HG03565 (cell line): ENCODE results near the gene DTD1.
"Not testable (repeated sequence)": the region's sequence is repeated elsewhere in the genome, so short reads cannot be mapped to it uniquely, and the experiment has no call there.

Experiments
- ATAC-seq: cut with Tn5 transposase; IDR thresholded peaks from one replicate; pipeline ENCODE4 v1.9.1; 2021; ENCODE audit warnings: mild to moderate bottlenecking, moderate library complexity; ENCODE audit not compliant: unreplicated experiment

Gene DTD1

DNA sequence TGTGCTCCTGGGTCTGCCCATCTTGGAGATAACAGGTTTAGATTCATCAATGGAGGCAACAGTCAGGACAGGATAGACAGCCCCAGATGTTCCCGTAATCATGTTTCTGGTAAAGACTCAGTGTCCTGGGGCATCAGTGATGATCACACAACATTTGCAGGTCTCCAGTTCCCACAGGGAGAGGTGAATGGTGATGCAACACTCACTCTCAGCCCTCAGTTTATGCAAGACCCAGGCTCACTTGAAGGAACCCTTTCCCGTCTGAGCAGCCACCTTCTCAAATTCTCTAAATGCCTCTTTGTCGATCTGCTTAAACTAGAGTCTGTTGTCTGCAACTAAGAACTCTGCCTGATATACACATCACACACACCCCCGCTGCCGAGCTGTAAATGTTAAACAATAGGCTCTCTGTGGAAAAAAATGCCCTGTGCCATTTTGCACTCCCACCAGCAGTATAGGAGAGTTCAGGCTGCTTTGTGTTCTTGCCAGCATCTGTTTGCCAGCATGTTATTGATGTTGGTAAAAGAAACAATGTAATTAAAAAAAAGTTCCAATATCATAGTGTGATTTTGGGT, 195.6 kb downstream of the DTD1 start:
- ATAC-seq, result no peak

DNA sequence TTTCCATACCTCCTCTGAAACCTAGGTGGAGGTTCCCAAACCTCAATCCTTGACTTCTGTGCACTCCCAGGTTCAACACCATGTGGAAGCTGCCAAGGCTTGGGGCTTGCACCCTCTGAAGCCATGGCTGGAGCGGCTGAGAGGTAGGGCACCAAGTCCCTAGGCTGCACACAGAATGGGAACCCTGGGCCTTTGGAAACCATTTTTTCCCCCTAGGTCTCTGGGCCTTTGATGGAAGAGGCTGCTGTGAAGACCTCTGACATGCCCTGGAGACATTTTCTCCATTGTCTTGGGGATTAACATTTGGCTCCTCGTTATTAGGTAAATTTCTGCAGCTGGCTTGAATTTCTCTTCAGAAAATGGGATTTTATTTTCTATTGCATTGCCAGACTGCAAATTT, 199.2 kb downstream of the DTD1 start:
- not testable (repeated sequence) for ATAC-seq

DNA sequence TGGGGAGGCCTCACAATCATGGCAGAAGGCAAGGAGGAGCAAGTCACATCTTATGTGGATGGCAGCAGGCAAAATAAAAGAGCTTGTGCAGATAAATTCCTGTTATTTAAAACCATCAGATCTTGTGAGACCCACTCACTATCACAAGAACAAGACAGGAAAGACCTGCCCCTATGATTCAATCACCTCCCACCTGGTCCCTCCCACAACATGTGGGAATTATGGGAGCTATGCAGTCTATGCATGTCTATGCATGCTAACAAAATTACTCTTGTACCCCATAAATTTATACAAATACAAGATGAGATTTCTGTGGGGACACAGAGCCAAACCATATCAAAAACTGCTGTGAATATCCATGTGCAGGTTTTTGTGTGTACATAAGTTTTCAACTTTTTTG, 200.2 kb downstream of the DTD1 start:
- ATAC-seq, result no peak

DNA sequence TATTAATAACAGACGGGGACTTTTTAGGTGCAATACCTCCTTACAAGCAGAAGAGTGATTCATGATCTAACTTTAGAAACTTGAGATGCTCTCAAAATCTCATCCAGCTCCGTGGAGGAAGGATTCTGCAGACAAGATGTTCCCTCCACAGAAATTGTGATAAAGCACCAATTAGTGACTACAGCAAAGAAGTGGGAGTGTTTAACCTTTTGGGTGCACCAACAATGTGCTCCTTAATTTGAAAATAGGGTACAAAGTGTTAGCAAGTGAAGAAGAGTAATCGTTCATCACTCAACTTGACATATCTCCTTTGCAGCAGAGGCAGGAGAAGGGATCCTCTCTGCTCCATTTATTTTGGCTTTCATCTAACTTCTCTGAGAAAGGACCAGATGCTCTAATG, 202.9 kb downstream of the DTD1 start:
- no peak for ATAC-seq

DNA sequence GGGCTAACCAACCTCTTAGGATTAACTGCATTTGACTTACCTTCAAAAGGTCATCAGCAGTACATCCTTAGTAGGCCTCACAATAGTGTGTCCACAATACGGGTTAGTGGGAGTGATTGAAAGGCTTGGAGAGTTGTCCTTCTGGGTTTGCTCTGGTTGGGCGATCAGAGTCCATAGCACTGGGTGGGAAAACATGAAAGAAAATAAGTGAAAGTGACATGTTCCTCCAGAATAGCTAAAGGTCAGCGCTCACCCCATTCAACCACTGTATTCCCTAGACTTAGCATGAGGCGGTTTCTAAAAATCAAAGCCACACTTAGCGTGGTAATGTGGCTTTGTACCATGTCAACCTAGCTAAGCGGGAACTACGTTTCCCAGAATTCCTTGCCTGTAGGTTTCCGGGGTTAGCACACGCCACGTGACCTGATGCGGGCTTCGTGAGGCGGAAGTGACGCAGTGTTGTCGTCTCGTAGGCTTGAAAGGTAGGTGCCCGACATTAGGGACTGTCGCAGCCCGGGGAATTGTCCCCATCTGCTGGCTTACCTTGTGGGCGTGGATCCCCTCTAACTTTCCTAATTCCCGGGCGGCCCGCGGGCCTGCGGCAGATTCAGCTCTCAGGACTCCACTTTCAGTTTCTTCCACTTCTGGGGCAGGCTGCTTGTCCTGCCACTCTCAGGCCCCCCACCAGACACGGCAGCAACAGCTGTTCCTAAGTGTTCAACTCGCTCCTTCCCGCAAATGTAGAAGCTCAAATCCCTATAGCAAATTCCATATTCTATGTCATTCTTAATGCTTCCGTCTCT, 206.0 kb downstream of the DTD1 start:
- ATAC-seq, result peak; percentile 95

DNA sequence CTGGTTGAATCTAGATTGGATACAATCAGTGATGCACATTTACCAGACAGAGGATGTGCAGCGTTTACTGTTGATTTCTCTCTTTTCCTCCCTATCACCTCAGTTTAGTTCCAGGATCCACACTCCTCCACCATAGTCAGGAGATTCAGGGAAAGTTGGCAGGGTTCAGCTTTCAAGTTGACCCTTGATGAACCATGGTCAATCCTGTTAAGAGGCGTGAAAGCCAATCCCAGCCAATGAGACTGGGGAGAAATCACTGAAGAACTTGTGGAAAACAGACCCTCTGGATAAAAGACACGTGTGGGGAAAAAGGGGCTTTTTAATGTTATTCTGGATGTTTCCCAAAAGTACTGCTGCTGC, 206.6 kb downstream of the DTD1 start:
- ATAC-seq, result no peak

DNA sequence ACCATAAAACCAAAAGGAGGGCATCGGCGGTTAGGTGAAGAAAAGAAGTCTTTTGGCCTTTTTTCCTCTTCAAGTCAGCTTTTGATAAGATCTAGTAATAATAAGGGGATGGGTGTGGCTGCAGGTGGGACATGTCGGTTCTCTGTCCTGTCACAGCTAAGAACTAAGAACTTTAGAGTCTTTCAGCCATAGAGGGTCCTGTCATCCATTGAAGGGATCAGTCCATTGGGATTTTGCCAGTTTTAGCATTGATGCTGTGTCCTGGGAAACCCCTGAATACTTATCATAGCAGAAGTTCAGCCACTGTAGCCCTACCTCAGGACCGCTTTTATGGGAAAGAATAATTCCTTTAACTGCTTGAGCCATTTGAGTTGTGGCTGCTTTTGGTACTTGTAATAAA, 207.5 kb downstream of the DTD1 start:
- ATAC-seq, result no peak

DNA sequence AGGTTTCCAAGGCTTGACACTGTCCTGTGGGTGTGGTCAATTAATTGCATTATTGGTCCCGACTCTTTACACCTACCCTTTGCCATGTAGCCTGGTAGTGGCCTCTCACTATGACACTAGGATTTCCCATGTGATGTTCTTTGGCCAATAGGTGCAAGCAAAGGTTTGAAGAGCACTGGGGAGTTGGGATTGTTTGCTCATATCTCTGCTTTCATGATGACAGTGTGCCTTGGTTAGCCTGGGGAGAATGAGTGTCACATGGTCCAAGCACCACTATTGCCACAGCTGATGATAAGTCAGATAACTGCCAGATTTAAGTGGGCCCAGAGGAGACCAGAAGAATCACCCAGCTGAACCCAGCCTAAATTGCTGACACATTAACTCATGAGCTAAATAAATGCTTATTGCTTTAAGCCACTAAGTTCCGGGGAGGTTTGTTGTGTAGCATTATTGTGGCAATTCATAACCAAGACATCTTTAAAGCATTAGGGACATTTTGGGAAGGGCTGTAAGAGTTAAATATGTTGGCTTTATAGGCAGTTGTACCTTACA, 208.5 kb downstream of the DTD1 start:
- no peak for ATAC-seq

DNA sequence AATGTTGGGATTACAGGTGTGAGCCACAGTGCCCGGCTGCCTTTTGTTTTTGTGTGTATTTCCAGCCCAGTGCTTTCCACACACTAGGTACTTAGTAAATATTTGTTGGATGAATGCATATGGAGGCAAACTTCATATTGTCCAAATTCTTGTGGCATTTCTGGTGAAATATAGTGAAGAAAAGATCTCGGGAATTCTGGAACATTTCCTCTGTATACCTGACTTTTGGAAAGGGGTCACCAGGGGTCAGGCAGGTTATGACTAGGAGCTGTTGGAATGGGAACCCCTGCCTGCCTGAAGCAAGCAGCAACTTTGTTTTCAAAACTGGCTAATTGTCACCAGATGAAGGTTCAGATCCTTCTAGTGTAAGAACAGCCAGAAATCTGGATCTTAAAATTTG, 213.7 kb downstream of the DTD1 start:
- no peak for ATAC-seq

DNA sequence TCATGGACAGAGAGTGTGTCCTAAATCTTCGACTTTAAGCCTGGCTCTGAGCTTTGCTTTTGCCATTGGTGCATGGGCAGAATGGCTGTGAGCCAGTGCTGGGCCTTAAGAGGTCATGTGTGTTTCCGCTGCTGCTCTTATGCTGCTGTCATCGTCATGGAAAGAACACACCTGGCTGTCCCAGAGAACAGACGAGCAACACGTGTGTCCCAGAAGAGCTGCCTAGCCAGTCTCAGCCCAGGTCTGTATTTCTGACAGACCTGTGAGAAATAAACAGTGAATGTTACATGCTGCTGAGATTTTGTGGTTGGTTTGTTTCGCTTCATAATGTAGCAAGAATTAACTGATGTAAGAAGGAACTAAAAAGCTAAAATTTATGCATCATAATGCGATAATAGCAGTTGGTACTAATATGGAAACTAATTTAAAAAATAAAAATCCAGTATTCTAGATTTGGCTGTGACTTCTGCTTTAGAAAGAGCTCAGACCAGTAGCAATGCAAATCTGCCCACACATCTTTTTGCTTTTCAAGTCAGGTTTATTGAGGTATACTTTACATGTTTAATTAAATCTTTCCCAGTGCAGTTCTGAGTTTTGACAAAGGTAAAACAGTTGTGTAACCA, 214.3 kb downstream of the DTD1 start:
- ATAC-seq, result no peak

DNA sequence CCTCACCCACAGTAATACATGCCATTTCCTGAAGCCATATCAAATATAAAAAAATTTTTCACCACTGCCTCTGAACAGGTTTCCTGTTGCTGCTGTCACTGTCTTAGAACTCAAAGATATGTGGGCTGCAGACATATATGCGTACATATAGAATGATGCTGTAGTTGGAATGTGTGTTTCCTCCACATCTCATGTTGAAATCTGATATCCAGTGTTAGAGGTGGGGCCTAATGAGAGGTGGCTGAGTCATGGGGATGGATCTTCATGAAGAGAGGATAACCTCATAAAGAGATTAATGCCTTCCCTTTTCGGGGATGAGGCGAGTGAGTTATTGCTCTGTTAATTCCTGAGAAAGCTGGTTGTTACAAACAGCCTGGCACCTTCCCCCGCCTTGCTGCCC, 218.0 kb downstream of the DTD1 start:
- ATAC-seq, result no peak

DNA sequence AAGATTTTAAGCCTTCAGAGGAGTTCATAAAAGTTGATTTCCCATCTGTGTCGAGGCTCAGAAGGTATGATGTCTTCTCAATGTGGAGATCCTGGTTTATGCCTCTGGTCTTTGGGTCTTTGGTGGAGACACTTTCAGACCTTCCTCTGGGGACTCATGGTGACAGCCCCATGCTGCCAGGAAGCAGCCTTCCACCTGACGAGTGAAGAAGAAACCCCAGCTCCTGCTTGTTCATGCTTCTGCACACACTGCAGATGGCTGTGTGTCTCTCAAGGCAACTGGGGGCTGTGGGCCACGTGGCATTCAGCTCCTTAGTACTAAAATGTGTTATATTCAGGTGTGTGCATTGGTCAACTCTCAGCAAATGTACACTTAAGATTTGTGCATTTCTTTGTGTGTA, 220.9 kb downstream of the DTD1 start:
- no peak for ATAC-seq

DNA sequence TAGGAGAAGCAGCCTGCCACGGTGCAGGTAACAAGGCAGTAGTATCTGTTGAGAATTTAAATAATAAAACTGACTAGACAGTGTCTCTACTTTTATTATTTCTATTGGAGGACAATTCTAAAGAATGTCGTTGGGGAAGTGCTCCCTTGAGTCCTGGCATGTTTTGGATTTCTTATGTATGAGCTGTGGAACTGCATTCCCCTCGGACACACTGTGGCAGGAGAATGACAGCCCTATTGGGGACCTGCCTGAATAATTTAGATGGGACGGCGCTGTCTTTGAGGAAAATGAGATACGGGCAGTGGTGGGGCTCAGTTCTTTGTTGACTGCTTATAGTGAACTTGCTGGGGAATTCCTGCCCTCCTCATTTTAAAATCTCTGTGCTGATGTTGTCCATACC, 223.3 kb downstream of the DTD1 start:
- ATAC-seq, result no peak

DNA sequence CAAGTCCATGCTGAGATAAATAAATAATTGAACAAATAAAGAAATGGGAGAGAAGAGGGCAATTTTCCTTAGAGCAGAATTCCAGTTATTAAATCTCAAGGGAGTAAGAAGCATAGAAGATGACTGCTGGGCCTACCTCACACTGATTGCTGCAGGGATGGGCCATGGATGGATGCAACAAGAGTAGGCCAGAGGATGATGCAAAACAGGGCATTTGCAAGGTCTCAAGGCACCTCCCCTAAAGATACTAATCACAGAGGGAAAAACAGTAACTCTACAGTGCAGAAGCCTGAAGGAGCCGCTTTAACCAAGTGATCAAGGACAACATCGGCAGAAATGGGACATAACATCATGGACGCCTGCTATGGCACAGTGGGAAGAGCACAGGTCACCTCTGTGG, 224.1 kb downstream of the DTD1 start:
- no peak for ATAC-seq

DNA sequence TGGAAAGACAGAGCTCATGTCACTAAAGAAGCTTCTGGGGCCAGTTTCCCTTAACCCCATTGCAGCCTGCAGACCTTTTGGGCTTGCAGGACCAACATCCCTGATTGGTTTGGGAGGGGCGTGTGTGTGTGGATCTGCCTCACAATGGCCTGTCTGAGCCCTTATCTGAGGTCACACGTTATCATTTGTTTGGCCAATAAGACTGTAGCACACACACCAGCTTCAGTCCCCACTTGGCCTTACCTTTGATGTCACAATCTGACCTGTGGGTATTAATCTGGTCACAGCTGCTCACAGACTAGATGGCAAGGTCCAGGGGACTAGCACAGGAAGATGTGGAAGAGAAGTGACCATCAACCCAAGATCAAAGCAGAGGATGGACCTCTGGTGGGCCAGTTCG, 225.6 kb downstream of the DTD1 start, which contains the start of gene SCP2D1:
Gene SCP2D1 (plus strand): TSS at position 301 of the 400 bp plus-strand sequence. CDS start 33 bp downstream, at position 334.
- no peak for ATAC-seq

DNA sequence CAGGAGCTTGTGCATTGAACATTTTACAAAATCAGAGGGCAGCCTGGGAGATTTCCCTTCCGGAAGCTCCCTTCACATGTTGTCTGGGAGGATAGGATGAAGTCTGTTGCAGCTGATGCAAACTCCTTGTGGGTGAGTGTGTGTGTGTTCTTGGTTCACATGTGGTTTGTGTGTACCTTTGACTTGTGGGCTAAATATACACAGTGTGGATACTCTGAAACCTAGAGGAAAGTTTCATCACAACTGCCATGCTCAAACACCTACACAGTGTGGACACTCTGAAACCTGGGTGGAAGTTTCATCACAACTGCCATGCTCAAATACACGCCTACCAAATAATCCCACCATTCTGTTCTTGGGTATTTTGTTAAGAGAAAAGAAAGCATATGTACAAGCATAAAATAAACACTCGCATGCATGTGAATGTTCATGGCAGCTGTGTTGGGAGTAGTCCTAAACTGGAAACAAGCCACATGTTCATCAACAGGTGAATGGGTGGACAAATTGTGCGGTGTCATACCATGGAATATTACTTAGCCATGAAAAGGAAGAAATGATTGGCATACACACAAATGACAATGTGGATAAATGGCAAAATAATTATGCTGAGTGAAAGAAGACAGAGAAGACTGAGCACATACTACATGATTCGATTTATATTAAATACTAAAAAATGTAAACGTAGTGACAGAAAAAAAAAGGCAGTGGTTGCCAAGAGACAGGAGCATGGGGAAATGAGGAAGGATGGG, 227.5 kb downstream of the DTD1 start:
- ATAC-seq, result no peak
